PC-3 (cell line): ENCODE measurements around the gene PEPD. TPM values are rescaled to one million over a fixed set of nuclear protein-coding genes. Genes with fewer than 3 reads are reported as not detected.

Experiments
- ATAC-seq: fragments of 200-7000 bp; cut with Tn5 transposase; 2 replicates; pipeline ENCODE4 v1.9.1; 2020; ENCODE audit warnings: mild to moderate bottlenecking, moderate library complexity
- BruUV-seq: library from RNA; stranded (reverse); fragments of 400-500 nt; replicated peaks from 2 replicates; lab custom pipeline; 2021; lab: Mats Ljungman, UMichigan
- CTCF ChIA-PET: fragments of 300-600 bp; sonication (Branson Sonifier 250); formaldehyde crosslinking; loops from one replicate; lab custom pipeline; 2022; ENCODE audit warnings: antibody characterized with exemption; lab: Charles Lee
- POLR2A ChIA-PET: fragments of 300-600 bp; sonication (Branson Sonifier 250); formaldehyde crosslinking; loops from one replicate; lab custom pipeline; 2022; ENCODE audit warnings: antibody characterized with exemption; ENCODE audit not compliant: unreplicated experiment; lab: Charles Lee
- DNase-seq: peaks from one replicate; pipeline ENCODE4 v3.0.0-alpha.2; 2015
- H2AFZ ChIP-seq: fragments of 300-600 bp; sonication (generic); 2 replicates; pipeline ENCODE4 v1.6.0; 2016; ENCODE audit warnings: antibody characterized with exemption, low read length
- H3F3A ChIP-seq: fragments of 300-600 bp; sonication (generic); one replicate; pipeline ENCODE4 v1.6.0; 2017; ENCODE audit warnings: antibody characterized with exemption, low read length, control low read depth, mild to moderate bottlenecking; ENCODE audit not compliant: unreplicated experiment
- H3K27ac ChIP-seq: fragments of 300-600 bp; sonication (generic); 2 replicates; pipeline ENCODE4 v1.5.1; 2016; ENCODE audit warnings: mild to moderate bottlenecking, low read length
- H3K27me3 ChIP-seq: fragments of 300-600 bp; sonication (generic); 2 replicates; pipeline ENCODE4 v1.6.1; 2016; ENCODE audit warnings: low read length, mixed read lengths
- H3K36me3 ChIP-seq: fragments of 300-600 bp; sonication (generic); 2 replicates; pipeline ENCODE4 v1.6.1; 2016; ENCODE audit warnings: low read depth, mixed run types, low read length, mixed read lengths
- H3K4me1 ChIP-seq: fragments of 300-600 bp; sonication (generic); 2 replicates; pipeline ENCODE4 v1.5.1; 2016; ENCODE audit warnings: low read length; ENCODE audit not compliant: insufficient read depth
- H3K4me2 ChIP-seq: fragments of 300-600 bp; sonication (generic); 2 replicates; pipeline ENCODE4 v1.6.0; 2016; ENCODE audit warnings: low read length
- H3K4me3 ChIP-seq: fragments of 300-600 bp; sonication (generic); 2 replicates; pipeline ENCODE4 v1.5.1; 2016; ENCODE audit warnings: mild to moderate bottlenecking, low read length, mixed read lengths
- H3K79me2 ChIP-seq: fragments of 300-600 bp; sonication (generic); 2 replicates; pipeline ENCODE4 v1.6.1; 2017; ENCODE audit warnings: low read length, mixed read lengths
- H3K9ac ChIP-seq: fragments of 300-600 bp; sonication (generic); 2 replicates; pipeline ENCODE4 v1.6.0; 2016; ENCODE audit warnings: mild to moderate bottlenecking, low read length
- H3K9me2 ChIP-seq: fragments of 300-600 bp; sonication (generic); replicated peaks from 2 replicates; pipeline ENCODE4 v1.6.1; 2016; ENCODE audit warnings: mixed run types, low read length, mixed read lengths
- H3K9me3 ChIP-seq: fragments of 300-600 bp; sonication (generic); 2 replicates; pipeline ENCODE4 v1.6.1; 2016; ENCODE audit warnings: low read length, mixed read lengths
- H4K20me1 ChIP-seq: fragments of 300-600 bp; sonication (generic); 2 replicates; pipeline ENCODE4 v1.6.1; 2016; ENCODE audit warnings: low read length, mixed read lengths
- CTCF ChIP-seq: fragments of 300-600 bp; sonication (generic); conservative IDR thresholded peaks from 2 replicates; pipeline ENCODE4 v1.5.1; 2017; ENCODE audit warnings: antibody characterized with exemption, low read depth, mild to moderate bottlenecking, low read length
- EZH2 ChIP-seq: fragments of 300-600 bp; sonication (generic); IDR thresholded peaks from one replicate; pipeline ENCODE4 v1.6.1; 2017; ENCODE audit warnings: antibody characterized with exemption, mild to moderate bottlenecking, low read length; ENCODE audit not compliant: unreplicated experiment
- EZH2phosphoT487 ChIP-seq: fragments of 300-600 bp; sonication (generic); IDR thresholded peaks from 2 replicates; pipeline ENCODE4 v1.6.1; 2018; ENCODE audit warnings: mild to moderate bottlenecking, antibody characterized with exemption, low read length, borderline replicate concordance
- intact Hi-C: fragments of 100-400 bp; cut with micrococcal nuclease; formaldehyde crosslinking; loops from 2 replicates; pipeline ENCODE4 v1.9.0; 2023
- total RNA-seq: library from RNA; depleted of rRNA; stranded (reverse); fragments of >200 nt; gene quantifications from 2 replicates; pipeline ENCODE4 v1.2.3, GENCODE V29; 2014

The PEPD gene
- total RNA-seq, 1 experiment from 2014 or later, result 53.4 TPM

GRCh38 chr19:33515921-33516320 is 5.7 kb downstream of the PEPD start:
- H2AFZ ChIP-seq, result no peak overlapping the region
- no peaks in the 10 kb centered on the region for H3K36me3 ChIP-seq
- intact Hi-C loops, result no loop called here
- H3K9ac ChIP-seq, result no peak overlapping the region
- H3K4me3 ChIP-seq, result no peak overlapping the region
- POLR2A ChIA-PET, result no interaction called here
- ATAC-seq, result no peak
- H3K9me3 ChIP-seq, result no peaks in the 10 kb centered on the region
- H3K9me2 ChIP-seq, result no peaks in the 10 kb centered on the region
- no peak for TF ChIP-seq EZH2phosphoT487
- TF ChIP-seq CTCF, result no peak
- no peak for TF ChIP-seq EZH2
- peaks cover 10% of the 10 kb centered on the region for H3K4me1 ChIP-seq
- H3K79me2 ChIP-seq, result peaks cover 4% of the 10 kb centered on the region; the same call in 1 of the 2 replicates
- no TSS peak for BruUV-seq
- H3K27ac ChIP-seq, result no peak overlapping the region
- H3F3A ChIP-seq, result no peaks in the 10 kb centered on the region
- H3K4me2 ChIP-seq, result no peak overlapping the region
- H4K20me1 ChIP-seq, result no peaks in the 10 kb centered on the region
- CTCF ChIA-PET, result no interaction called here
- DNase-seq, result no peak
- H3K27me3 ChIP-seq, result no peaks in the 10 kb centered on the region

- peak; percentile 43 for DNase-seq
- CTCF ChIA-PET, result no interaction called here
- Histone ChIP-seq H3K4me2 (peak overlapping the region; percentile 41; the same call in 1 of the 2 replicates), H3F3A (no peaks in the 10 kb centered on the region), H3K27ac (no peak overlapping the region), H3K9me2 (no peaks in the 10 kb centered on the region), H3K9ac (no peak overlapping the region), H3K4me1 (peaks cover 10% of the 10 kb centered on the region), H3K9me3 (no peaks in the 10 kb centered on the region), H4K20me1 (no peaks in the 10 kb centered on the region), H3K36me3 (no peaks in the 10 kb centered on the region), H3K4me3 (no peak overlapping the region), H3K79me2 (no peaks in the 10 kb centered on the region; the same call in 1 of the 2 replicates), H2AFZ (no peak overlapping the region), H3K27me3 (no peaks in the 10 kb centered on the region)
- intact Hi-C loops, result no loop called here
- no peak for TF ChIP-seq EZH2
- TF ChIP-seq CTCF, result no peak
- TF ChIP-seq EZH2phosphoT487, result no peak
- BruUV-seq, result no TSS peak
- peak; percentile 78 for ATAC-seq
- POLR2A ChIA-PET, result no interaction called here
Measured at GRCh38 chr19:33514885-33515551, 6.6 kb downstream of the PEPD start.

GRCh38 chr19:33513424-33513823 is 8.2 kb downstream of the PEPD start:
- TF ChIP-seq CTCF (no peak), EZH2phosphoT487 (no peak), EZH2 (no peak)
- Histone ChIP-seq H3K36me3 (no peaks in the 10 kb centered on the region), H3K9me3 (no peaks in the 10 kb centered on the region), H3K9ac (no peak overlapping the region), H3F3A (no peaks in the 10 kb centered on the region), H3K4me3 (no peak overlapping the region), H3K27ac (no peak overlapping the region), H4K20me1 (no peaks in the 10 kb centered on the region), H3K4me2 (no peak overlapping the region), H2AFZ (no peak overlapping the region), H3K79me2 (no peaks in the 10 kb centered on the region), H3K4me1 (peaks cover 10% of the 10 kb centered on the region), H3K27me3 (no peaks in the 10 kb centered on the region), H3K9me2 (no peaks in the 10 kb centered on the region)
- intact Hi-C loops, result no loop called here
- DNase-seq (no peak), ATAC-seq (no peak)
- CTCF ChIA-PET, result no interaction called here
- no TSS peak for BruUV-seq
- POLR2A ChIA-PET, result no interaction called here
